Esophagus squamous epithelium (tissue), 4 donors: ENCODE data around the gene ACOT11.

ENCODE experiments used
- CTCF ChIP-seq, 6 experiments: fragments of 450-650 bp in 4 of 6; fragments of 200-600 bp in 2 of 6; sonication (generic) in 2 of 6; IDR thresholded peaks; one replicate each; pipeline ENCODE4 v1.5.1; 2016 to 2019; ENCODE audit warnings: antibody characterized with exemption in 6 of 6, mild to moderate bottlenecking in 4 of 6, moderate library complexity in 4 of 6
- POLR2A ChIP-seq, 4 donors: fragments of 450-650 bp; IDR thresholded peaks; one replicate each; pipeline ENCODE4 v1.6.1; 2017; ENCODE audit warnings: antibody characterized with exemption in 4 of 4, mild to moderate bottlenecking in 4 of 4, moderate library complexity in 3 of 4

- TF ChIP-seq CTCF (IDR thresholded peaks at IDR 0.05) = no peak
- TF ChIP-seq POLR2A (IDR thresholded peaks at IDR 0.05) = no peak
Measured at GRCh38 chr1:54614024-54614423, 66.0 kb downstream of the ACOT11 start.
